DMS153 treated with DMSO at 0.1 percent for 48 hours (cell line): ENCODE results near the gene TRIM25.

ENCODE experiments used
- DNase-seq: peaks from one replicate; lab custom pipeline; 2025; ENCODE audit not compliant: unreplicated experiment; lab: John Stamatoyannopoulos, UW

The TRIM25 gene

DNA sequence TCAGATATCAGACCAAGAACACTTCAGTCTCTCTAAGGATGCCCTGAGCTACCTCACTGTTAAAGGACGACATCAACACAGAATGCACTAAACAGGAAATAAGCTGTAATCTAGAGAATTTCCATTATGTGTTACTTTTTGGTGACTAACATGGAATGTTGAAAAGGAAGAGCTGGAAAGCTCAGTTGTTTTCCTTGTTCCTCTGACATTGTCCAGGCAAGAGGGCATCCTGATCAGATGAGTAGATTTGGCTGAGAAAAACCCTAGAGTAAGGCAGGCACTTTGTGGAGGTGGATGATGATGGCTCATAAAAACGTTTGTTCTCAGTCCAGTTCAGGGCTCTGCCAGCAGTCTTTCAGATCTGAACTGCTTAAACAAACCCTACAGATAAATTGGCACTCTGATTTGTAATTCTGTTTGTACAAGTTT lies 45.9 kb downstream of the TRIM25 start:
- no peak for DNase-seq

DNA sequence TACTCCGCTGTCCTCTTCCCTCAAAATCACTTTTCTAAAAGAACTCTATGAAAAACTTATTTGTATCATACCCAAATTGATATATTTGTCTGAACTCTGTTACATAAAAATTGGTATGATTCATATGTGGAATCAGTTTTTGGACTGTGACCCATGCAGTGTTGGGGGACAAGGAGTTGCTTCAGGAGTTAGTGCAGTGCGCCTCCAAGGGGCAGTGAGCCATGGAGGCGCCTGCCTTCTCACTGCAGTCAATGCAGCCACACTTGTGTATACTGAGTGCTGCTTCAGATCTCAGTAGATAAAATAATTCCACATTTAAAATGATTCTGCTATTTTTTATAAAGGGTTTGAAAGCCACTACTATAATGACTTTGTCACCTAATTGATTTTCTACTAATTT lies 47.4 kb downstream of the TRIM25 start:
- DNase-seq, result no peak

DNA sequence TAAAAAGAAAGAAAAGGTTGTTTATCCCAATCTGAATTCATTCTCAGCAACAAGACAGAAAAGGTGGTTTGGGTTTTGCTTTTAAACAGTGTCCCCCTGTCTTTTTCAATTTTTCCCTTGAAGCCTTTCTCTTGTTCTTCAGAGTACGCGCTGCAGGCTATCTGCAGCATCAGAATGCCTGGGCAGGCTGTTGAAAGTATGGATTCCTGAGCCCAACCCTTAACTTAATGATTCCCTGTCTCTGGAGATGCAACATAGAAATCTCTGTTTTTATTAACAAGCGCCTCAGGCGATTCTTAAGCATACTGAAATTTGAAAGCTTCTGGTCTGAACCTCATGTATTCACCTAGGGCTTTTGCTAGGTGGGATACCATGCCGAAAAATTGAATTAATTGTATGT lies 47.8 kb downstream of the TRIM25 start:
- no peak for DNase-seq

DNA sequence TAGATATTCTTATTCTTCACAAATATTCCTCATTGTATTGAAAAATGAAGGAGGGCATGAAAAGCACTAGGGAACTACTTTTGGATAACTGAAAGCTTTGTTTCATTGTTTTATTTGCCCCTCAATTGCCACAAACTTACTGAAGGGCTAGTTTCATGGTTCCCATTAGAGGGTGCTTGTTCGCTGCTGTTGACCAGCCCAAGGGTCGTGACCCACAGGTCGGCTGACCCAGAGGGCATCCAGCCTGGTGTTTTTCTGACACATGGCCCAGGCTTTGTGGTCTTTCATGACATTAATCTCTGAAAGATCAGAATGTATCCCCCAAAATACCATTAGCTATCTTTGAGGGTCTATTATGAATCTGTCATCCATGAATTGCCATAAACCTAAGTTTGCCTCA lies 49.9 kb downstream of the TRIM25 start:
- DNase-seq, result no peak

DNA sequence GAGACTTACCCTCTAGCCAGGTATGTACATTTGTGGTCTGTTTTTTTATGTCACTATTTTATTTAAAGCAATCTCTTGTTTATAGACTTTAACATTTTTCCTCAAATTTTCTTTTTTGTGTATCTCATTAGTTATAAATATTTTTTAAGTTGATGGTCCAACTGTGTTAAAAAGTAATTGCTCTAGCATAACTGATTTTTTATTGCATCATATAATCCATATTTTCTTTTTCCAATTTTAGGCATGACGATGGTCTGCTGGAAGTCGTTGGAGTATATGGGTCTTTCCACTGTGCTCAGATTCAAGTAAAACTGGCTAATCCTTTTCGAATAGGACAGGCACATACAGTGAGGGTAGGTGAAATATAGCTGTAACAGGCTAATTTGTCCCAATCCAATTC lies 52.0 kb downstream of the TRIM25 start:
- DNase-seq, result no peak

DNA sequence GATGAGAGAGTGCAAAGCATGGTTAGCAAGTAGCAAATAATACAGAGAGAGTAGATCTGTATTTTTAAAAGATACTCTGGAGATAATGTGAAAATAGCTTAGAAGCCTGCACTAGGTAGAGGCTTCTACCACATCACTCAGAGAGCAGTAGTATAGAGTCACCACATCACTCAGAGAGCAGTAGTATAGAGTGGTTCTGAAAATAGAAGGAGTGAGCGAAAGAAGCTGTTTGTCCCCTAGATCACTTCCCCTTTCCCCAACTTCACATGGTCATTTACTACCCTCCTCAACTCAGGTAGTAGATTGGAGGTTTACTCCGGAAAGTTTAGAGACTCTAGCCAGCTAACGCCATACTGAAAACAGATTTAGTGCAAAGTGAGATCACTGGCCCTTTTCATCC lies 62.8 kb downstream of the TRIM25 start:
- no peak for DNase-seq

DNA sequence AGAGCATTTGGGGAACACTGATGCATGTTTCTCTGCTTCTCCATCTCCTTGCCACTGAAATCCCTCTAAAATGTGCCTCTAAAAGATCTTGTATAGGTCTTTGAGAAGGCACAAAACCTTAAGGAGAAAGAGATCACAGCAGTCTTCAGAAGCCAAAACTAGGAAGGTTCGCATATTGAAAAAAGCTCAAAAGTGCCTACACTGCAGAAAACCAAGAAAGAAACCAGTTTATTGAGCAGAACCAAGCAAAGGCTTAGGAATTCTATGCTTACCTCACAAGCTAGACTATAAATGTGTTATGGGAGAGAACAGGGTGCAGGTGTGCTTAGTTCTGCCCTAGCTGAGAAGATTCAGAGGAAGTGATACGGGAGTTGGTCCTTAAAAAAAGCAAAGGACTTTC lies 63.3 kb downstream of the TRIM25 start:
- no peak for DNase-seq

DNA sequence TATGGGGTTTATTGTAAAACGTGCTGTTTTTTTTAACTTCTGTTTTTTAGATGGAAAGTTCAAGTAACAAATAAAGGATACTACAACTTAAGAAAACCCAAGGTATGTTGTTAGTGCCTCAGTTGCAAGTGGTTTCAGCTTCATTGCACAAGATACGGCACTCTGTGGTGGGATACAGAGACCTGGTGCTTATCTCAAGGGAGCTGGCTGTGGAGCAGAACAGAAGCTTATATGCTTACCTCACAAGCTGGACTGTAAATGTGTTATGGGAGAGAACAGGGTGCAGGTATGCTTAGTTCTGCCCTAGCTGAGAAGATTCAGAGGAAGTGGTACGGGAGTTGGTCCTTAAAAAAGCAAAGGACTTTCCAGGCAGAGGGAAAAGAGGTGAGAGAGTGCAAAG lies 64.7 kb downstream of the TRIM25 start:
- DNase-seq, result no peak

DNA sequence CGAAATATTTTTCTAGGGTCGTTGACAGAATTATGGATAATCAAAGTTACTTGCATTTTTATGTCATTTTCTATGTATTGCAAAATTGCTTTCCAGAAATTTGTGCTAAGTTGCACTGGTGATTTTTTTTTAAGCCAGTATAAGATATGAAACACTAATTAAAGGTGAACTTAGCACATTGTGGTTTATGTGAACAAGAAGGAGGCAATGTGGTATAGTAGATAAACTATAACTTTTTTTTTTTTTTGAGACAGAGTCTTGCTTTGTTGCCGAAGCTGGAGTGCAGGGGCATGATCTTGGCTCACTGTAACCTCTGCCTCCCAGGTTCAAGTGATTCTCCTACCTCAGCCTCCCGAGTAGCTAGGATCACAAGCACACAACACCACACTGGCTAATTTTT lies 66.7 kb downstream of the TRIM25 start:
- DNase-seq, result no peak

DNA sequence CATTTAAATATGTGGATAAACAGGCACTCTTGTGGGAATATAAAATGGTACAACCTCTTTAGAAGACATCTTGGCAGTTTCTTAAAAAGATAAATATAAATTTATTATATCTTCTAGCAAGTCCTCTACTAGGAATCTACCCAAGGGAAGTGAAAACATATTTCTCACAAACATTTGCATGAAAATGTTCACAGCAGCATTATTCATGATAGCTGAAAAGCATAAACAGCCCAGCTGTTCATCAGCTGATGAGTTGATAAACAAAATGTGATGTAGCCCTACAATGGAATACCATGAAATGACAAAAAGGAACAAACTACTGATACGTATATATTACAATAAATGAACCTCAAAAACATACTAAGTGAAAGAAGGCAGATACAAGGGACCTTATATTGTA lies 67.9 kb downstream of the TRIM25 start:
- no peak for DNase-seq

DNA sequence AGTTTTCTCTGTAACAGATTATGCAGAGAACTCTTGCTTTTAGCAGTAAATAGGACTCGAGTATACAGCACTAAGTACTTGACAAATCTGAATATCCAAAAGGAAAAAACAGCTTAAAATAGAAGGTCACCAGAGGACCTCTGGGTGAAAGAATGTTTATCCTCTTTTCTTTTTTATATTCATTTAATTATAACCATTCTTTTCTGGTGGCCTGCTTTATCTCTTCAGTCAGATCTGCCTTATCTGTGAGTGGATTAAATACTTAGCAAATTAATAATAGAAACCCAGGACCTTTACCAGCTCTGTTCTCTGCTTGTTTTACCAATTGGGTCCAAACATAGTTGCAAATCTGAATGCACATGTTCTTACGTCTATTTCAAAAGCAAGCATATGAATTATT lies 71.3 kb downstream of the TRIM25 start:
- no peak for DNase-seq

DNA sequence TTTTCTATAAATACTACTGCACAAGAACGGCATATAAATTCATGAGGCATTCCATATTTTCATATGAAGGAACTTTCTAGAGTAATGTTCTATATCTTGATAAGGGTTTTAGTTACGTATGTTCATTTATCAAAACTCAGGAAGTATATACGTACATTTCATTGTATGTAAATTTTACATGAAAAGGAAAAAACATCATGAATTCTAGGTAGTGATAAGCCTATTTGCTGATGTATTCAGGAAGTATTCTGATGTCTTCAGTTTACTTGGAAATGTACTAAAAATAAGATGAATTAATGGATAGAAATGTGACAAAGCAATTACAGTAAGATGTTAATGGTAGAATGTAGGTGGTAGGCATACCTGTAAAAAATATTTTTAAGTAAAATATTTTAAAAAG lies 75.2 kb downstream of the TRIM25 start:
- DNase-seq, result no peak
